KBM-7 (cell line): ENCODE measurements around the gene FAM32A.

Experiments
- DNase-seq: peaks from one replicate; pipeline ENCODE4 v3.0.0-alpha.2; 2015
- in situ Hi-C: fragments of 300-500 bp; cut with MboI; formaldehyde crosslinking; loops from 2 replicates; pipeline ENCODE4 v1.14.3; 2020; ENCODE audit warnings: low sequenced_read_pairs, low pct_unique_long_range_greater_than_20kb, mixed read lengths

Gene FAM32A

DNA sequence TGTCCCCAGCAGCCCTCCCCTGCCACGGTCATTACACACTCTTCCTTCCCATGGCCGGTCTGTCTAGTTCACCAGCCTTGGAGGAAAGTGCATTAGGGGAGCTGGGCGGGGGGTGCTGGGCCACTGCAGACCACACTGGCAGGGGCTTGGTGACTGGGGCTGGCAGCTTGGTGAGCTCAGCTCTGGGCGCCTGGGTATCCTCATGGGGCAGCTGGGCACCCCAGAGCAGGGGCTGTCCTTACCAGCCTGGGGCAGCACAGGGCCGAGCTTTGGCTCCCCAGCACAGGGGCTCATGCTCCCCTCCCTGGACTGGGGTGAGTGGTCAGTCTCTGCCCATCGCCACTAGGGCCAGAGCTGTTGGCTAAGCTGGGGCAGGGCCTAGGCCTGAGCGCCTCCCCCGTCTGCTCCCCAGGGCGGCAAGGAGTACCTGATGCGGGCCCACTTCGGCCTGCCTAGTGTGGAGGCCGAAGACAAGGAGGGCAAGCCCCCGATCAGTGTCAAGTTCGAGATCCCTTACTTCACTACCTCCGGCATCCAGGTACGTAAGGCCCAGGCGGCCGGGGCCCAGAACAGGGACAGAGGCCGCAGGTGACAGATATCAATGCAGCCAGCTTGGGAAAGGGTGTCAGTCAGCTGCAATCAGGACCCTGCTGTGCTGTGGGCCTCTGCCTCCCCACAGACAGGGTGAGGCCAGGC is 48.0 kb downstream of the FAM32A start:
- DNase-seq, result no peak
- in situ Hi-C loops, result no loop called here

DNA sequence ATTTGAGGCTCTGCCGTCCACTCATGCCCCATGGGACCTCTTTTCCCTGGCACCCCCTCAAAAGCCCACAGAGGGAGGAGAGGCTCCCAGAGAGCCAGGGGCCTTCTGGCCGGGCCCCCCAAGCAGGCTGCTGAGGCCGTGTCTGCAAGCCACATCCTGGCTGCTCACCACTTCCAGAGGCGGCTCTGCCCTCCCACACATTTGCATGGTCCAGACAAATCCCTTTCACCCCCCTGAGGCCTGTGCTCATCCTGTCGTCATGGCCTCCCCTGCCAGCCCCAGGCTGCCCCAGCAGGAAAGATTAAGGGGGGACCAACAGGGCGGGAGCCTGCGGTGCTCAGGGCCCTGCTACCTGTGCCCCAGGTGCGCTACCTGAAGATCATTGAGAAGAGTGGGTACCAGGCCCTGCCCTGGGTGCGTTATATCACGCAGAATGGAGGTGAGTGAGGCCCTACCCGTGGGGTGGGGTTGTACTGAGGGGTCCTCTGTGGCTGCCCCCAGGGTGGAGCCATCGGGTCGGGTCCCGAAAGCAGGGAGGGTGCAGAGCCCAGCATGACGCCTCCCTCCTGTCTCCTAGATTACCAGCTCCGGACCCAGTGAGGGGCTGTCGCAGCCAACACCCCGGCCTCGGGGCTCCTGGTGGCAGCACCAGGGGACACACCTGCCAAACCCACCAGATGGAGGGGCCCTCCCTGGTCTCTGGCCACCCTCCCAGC is 48.8 kb downstream of the FAM32A start:
- in situ Hi-C loops, result no loop called here
- no peak for DNase-seq

DNA sequence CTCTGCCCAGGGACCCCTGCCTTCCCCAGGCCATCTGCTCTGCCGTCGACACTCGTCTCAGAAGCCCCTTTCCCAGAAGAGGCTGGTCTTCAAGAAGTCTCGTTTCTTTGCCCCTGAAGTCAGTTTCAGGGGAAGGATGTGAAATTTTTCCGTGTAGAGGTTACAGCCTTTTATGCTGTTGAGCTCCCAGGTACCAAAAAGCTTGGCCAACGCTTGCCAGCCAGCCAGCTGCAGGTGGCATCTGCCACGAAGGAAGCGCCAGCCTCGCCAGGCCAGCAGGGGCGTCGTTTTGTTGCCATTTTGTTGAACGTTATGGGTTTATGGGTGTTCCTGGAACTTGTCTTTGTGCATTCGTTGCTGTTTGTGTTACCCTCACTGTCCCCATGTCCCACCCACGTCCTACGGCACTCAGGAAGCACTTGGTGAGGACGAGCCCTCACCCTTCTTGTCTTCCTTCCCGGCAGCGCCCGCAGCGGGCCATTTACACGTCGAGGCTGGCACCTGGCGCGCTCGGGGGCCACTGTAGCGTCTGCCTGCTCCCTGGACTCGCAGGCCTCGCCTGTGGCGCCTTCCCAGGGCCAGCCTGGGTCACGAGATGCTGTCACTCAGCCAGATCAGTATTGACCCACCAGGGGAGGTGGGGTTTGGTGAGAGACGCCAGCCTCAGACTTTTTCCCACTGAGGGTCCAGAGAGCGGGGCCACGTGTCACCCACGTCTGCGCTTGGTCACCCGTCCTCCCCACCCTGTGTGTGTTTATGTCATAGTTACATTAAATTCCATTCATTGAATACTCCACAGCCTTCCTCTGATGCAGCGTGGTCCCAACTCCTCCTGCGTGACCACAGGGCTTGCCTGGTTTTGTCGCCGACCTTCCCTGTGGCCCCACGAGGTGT is 49.6 kb downstream of the FAM32A start:
- DNase-seq, result no peak
- in situ Hi-C loops, result no loop called here

DNA sequence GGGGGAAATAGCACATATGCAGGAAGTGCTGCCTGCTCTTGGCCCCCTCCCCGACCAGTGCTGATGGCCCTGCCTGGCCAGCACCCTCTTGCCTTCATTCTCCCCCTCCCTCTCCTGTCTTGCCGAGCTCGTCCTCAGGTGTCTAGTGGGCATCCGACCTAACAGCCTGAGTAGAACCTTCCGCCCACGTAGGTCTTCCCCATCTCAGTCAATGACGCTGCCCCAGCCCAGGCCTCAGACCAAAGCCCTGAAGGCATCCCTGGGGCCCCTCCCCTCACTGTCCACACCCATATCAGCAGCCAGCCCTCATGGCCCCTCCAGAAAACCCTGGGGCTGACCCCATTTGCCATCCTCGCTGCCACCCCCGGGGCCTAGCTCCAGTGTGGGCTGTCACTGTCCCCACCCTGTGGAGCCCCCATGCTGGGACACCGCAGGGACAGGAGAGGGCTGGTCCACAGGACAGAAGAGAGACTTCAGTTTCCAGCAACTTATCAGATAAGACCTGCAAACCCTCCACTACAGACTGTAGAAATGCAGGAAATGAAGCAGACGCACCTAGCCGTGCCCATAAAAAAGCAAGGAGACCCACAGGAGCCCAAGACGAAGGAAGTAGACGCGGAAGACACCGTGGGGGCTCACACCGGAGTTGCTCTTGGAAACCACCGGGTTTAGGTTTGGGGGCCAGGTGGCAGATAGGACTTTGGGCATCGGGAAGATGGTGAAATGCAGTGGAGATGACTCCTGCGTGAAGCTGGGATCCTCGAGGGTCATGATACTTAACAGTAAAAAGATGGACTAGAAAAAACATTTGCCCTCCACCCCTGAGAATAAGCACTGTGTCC is 50.8 kb downstream of the FAM32A start:
- in situ Hi-C loops, result no loop called here
- DNase-seq, result no peak
